Stimulated activated CD4-positive, alpha-beta T cell treated with anti-CD3 and anti-CD28 coated beads, TNF-alpha, amount 100 ng/mL, for 4 hours (primary cell): ENCODE results near the gene PRR7.

Experiments used
- DNase-seq, 3 experiments: peaks; one replicate each; pipeline ENCODE4 v3.0.0-alpha.2; 2020; ENCODE audit warnings: low read depth in 3 of 3

PRR7 gene

GRCh38 chr5:177435847-177436536 is 10.6 kb upstream of the PRR7 start:
- no peak for DNase-seq

GRCh38 chr5:177437623-177438022 is 9.0 kb upstream of the PRR7 start:
- DNase-seq = no peak

- DNase-seq = no peak
Observed at GRCh38 chr5:177438468-177438867, 8.1 kb upstream of the PRR7 start.

- DNase-seq = no peak
Observed at GRCh38 chr5:177439518-177440053, 7.0 kb upstream of the PRR7 start.

GRCh38 chr5:177440211-177440989 is 6.2 kb upstream of the PRR7 start:
- DNase-seq = peak in 1 of 3 experiments; percentile 35

GRCh38 chr5:177440990-177441780 is 5.4 kb upstream of the PRR7 start:
- DNase-seq = no peak

- no peak for DNase-seq
Observed at GRCh38 chr5:177442066-177442826, 4.4 kb upstream of the PRR7 start.

- DNase-seq = no peak
Observed at GRCh38 chr5:177443144-177443983, 3.2 kb upstream of the PRR7 start.

- DNase-seq = no peak
Observed at GRCh38 chr5:177444106-177445051, 2.2 kb upstream of the PRR7 start.

GRCh38 chr5:177445052-177445916 is 1.3 kb upstream of the PRR7 start:
- no peak for DNase-seq

GRCh38 chr5:177445917-177446199 is 756 bp upstream of the PRR7 start:
- DNase-seq = no peak

GRCh38 chr5:177447066-177447610 is 524 bp downstream of the PRR7 start:
- DNase-seq = peak in 1 of 3 experiments; percentile 46

- no peak for DNase-seq
Observed at GRCh38 chr5:177447611-177448243, 1.1 kb downstream of the PRR7 start.

- DNase-seq = no peak
Observed at GRCh38 chr5:177448244-177448950, 1.8 kb downstream of the PRR7 start.

- DNase-seq = no peak
Observed at GRCh38 chr5:177449140-177450061, 2.8 kb downstream of the PRR7 start.
